ENCODE measurements around the gene ITGA1. TPM values are rescaled to one million over a fixed set of nuclear protein-coding genes. Genes with fewer than 3 reads are reported as not detected.

Gene ITGA1
- total and polyA plus RNA-seq, 2 of the 8 experiments (the other 6 are each of a cell fraction or from before 2014, with no cell fraction given), result 2.3 to 9.0 TPM

DNA sequence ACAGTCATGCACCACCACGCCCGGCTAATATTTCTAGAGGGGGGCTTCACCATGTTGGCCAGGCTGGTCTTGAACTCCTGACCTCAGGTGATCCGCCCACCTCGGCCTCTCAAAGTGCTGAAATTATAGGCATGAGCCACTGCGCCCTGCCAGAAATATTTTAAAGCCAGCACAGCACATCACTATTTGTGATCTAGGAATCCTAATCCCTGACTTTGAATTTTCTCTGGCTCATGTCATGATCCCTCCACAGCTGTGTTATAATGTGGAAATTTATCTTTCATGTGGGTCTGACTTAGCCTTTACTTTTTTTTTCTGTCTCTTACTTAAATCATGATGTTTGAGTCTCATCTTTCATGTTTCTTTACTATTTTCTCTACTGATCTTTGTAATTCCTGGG is 18.7 kb upstream of the ITGA1 start:
- Histone ChIP-seq H2AK5ac (ENCODE audit: low read depth, low read length) (no peak overlapping the region), H3K18ac (ENCODE audit: extremely low read depth, low read length) (no peak overlapping the region), H3K36me3 (ENCODE audit: control insufficient read depth in 2 of 4, insufficient read depth in 4 of 4, low read length in 3 of 4) (no peaks in the 10 kb centered on the region), H4K8ac (ENCODE audit: extremely low read depth, insufficient read depth, low read length) (no peak overlapping the region), H2BK5ac (ENCODE audit: low read depth, low read length) (no peak overlapping the region), H2BK15ac (ENCODE audit: low read length) (no peak overlapping the region), H3K4me1 (replicated peaks in 1 of 4; ENCODE audit: control insufficient read depth in 3 of 4, insufficient read depth in 4 of 4, low read length in 3 of 4) (peaks cover 0 to 2% (median 0%) of the 10 kb centered on the region in 4 experiments; a peak in 1 of 7 replicates), H4K91ac (replicated peaks; ENCODE audit: insufficient read length, low read length) (no peak overlapping the region), H4K20me1 (replicated peaks in 1 of 2; ENCODE audit: control insufficient read depth in 1 of 2, insufficient read depth in 2 of 2, low read length in 2 of 2) (no peaks in the 10 kb centered on the region), H2BK12ac (ENCODE audit: low read depth, low read length) (no peak overlapping the region), H3K14ac (ENCODE audit: insufficient read length) (no peak overlapping the region), H3K23me2 (ENCODE audit: low read depth, low read length) (no peaks in the 10 kb centered on the region), H3K9me3 (ENCODE audit: insufficient read depth in 2 of 2, low read depth in 1 of 2, low read length in 1 of 2) (no peaks in the 10 kb centered on the region), H2BK120ac (replicated peaks; ENCODE audit: low read depth, low read length) (no peak overlapping the region), H3K27ac (ENCODE audit: low read depth, low read length) (no peak overlapping the region), H3K27me3 (replicated peaks in 1 of 4; ENCODE audit: control insufficient read depth in 3 of 4, extremely low read depth in 1 of 4, insufficient read depth in 3 of 4, low read length in 3 of 4) (no peaks in the 10 kb centered on the region), H2AFZ (ENCODE audit: low read length) (no peak overlapping the region), H3K79me1 (ENCODE audit: low read depth, low read length) (no peaks in the 10 kb centered on the region), H3K4me2 (ENCODE audit: insufficient read depth in 1 of 2, low read depth in 2 of 2, low read length in 2 of 2) (no peak overlapping the region), H3K56ac (replicated peaks; ENCODE audit: insufficient read length, low read depth, low read length) (no peak overlapping the region), H2BK20ac (ENCODE audit: low read length) (no peak overlapping the region), H3K79me2 (ENCODE audit: control insufficient read depth in 1 of 2, insufficient read depth in 2 of 2, low read length in 2 of 2) (no peaks in the 10 kb centered on the region), H3K4me3 (ENCODE audit: extremely low read depth in 1 of 4, insufficient read depth in 2 of 4, low read depth in 3 of 4, low read length in 4 of 4) (no peak overlapping the region), H3K9ac (replicated peaks in 1 of 4; ENCODE audit: extremely low read depth in 1 of 4, low read depth in 3 of 4, low read length in 3 of 4) (no peak overlapping the region), H3K4ac (replicated peaks; ENCODE audit: insufficient read length, low read depth, low read length) (no peak overlapping the region), H4K5ac (ENCODE audit: insufficient read length, low read depth, low read length) (no peak overlapping the region), H3K23ac (ENCODE audit: insufficient read length) (no peak overlapping the region)
- CTCF ChIA-PET (ENCODE audit: partially characterized antibody), result no interaction called here
- no peak for DNase-seq (ENCODE audit: low read depth in 1 of 2, low spot score in 2 of 2)
- 90% methylated on average over 5 of the region's 5 CpGs; no CpG with 5 or more reads in 1 of the 2 experiments for WGBS, 2 experiments (ENCODE audit: extremely low coverage in 1 of 2, insufficient coverage in 1 of 2, insufficient read length in 1 of 2, insufficient replicate concordance in 2 of 2, low coverage in 1 of 2, low lambda C conversion rate in 2 of 2, missing lambda C conversion rate in 1 of 2)
- TF ChIP-seq HDAC2 (IDR thresholded peaks at IDR 0.05; ENCODE audit: borderline replicate concordance in 1 of 2, low read depth in 2 of 2, low read length in 2 of 2), result no peak
- TF ChIP-seq EGR1 (IDR thresholded peaks at IDR 0.05; ENCODE audit: borderline replicate concordance, low read depth, low read length), result no peak
- TF ChIP-seq RAD21 (IDR thresholded peaks at IDR 0.05 in 1 of 2, conservative IDR thresholded peaks at IDR 0.05 in 1 of 2; ENCODE audit: low read depth in 2 of 2, low read length in 2 of 2), result no peak
- TF ChIP-seq RNF2 (IDR thresholded peaks at IDR 0.05; ENCODE audit: borderline replicate concordance, low read depth, low read length, missing control alignments, poor library complexity, severe bottlenecking), result no peak
- POLR2A ChIA-PET (ENCODE audit: partially characterized antibody), result no interaction called here
- no peak for FAIRE-seq
